ENCODE measurements around the gene KRT35. TPM values are rescaled to one million over a fixed set of nuclear protein-coding genes. Genes with fewer than 3 reads are reported as not detected.

KRT35 gene
- total RNA-seq, 1 experiment from 2014 or later: not detected

DNA sequence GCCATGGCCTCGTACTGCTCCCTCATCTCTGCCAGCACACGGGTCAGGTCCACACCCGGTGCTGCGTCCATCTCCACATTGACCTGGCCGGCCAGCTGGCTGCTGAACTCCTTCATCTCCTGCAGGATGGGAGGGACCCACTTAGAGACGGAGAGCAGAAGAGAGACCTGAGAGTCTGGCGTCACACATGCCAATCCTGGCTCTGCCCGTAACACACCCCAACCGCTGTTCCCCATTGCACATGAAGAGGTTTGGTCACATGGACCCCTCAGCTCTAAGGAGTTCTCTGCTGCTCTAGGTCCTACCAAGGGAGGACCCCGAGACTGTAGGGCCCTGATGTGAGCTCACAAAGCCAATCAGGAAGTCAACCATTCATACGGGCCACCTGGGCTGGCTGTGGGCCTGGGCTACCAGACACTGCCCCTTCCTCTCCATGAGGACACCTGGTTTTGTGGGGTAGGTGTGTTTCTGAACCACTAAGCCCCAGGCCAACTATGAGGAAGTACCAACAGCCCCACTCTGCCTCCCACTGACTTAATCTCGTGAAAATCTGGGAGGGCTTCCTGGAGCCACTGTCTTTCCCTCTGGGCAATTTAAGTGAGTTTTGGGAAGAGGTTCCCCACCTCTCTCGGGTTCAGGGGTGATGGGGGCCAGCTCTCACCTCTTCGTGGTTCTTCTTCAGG, 35.3 kb upstream of the KRT35 start:
- H3K4me2 ChIP-seq (ENCODE audit: low read length): no peak overlapping the region

More for the DNA sequence above, 35.3 kb upstream of the KRT35 start:
- BruUV-seq (replicated peaks): no TSS peak
- no peak overlapping the region for H3K27ac ChIP-seq (ENCODE audit: low read depth, low read length)
- 0 out of 4 replicates have a peak, but pooled peaks cover 0 to 5% of the 10 kb centered on the region in 2 experiments for H3K36me3 ChIP-seq (ENCODE audit: control insufficient read depth in 1 of 2, insufficient read depth in 2 of 2, low read length in 2 of 2)
- RAD21 ChIA-PET (ENCODE audit: low non-redundant PET in 1 of 2, low total read pairs in 2 of 2, uncharacterized antibody in 2 of 2, unreplicated experiment in 2 of 2): no interaction called here
- no peak for ATAC-seq
- H3K27me3 ChIP-seq (ENCODE audit: insufficient read depth, low read length): no peaks in the 10 kb centered on the region
- no peaks in the 10 kb centered on the region for H4K20me1 ChIP-seq (ENCODE audit: insufficient read depth)
- H3K4me3 ChIP-seq (replicated peaks in 1 of 2; ENCODE audit: low read depth in 1 of 2, low read length in 2 of 2): no peak overlapping the region
- no peak for TF ChIP-seq ZNF274 (IDR thresholded peaks at IDR 0.05; ENCODE audit: low read depth, low read length)
- no peak for TF ChIP-seq SRF (IDR thresholded peaks at IDR 0.05; ENCODE audit: low read depth)
- TF ChIP-seq, protein P1, sequence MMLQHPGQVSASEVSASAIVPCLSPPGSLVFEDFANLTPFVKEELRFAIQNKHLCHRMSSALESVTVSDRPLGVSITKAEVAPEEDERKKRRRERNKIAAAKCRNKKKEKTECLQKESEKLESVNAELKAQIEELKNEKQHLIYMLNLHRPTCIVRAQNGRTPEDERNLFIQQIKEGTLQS (IDR thresholded peaks at IDR 0.05): no peak
- TF ChIP-seq EZH2phosphoT487 (IDR thresholded peaks at IDR 0.05; ENCODE audit: borderline replicate concordance): no peak
- no peak for TF ChIP-seq RAD21 (IDR thresholded peaks at IDR 0.05; ENCODE audit: low read depth)
- TF ChIP-seq ZFX (IDR thresholded peaks at IDR 0.05): no peak
- TF ChIP-seq, protein P2, sequence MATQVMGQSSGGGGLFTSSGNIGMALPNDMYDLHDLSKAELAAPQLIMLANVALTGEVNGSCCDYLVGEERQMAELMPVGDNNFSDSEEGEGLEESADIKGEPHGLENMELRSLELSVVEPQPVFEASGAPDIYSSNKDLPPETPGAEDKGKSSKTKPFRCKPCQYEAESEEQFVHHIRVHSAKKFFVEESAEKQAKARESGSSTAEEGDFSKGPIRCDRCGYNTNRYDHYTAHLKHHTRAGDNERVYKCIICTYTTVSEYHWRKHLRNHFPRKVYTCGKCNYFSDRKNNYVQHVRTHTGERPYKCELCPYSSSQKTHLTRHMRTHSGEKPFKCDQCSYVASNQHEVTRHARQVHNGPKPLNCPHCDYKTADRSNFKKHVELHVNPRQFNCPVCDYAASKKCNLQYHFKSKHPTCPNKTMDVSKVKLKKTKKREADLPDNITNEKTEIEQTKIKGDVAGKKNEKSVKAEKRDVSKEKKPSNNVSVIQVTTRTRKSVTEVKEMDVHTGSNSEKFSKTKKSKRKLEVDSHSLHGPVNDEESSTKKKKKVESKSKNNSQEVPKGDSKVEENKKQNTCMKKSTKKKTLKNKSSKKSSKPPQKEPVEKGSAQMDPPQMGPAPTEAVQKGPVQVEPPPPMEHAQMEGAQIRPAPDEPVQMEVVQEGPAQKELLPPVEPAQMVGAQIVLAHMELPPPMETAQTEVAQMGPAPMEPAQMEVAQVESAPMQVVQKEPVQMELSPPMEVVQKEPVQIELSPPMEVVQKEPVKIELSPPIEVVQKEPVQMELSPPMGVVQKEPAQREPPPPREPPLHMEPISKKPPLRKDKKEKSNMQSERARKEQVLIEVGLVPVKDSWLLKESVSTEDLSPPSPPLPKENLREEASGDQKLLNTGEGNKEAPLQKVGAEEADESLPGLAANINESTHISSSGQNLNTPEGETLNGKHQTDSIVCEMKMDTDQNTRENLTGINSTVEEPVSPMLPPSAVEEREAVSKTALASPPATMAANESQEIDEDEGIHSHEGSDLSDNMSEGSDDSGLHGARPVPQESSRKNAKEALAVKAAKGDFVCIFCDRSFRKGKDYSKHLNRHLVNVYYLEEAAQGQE (IDR thresholded peaks at IDR 0.05; ENCODE audit: low read depth): no peak
- no peak for TF ChIP-seq EGR1 (IDR thresholded peaks at IDR 0.05; ENCODE audit: low read depth)
- no peak for TF ChIP-seq CBX3 (IDR thresholded peaks at IDR 0.05; ENCODE audit: low read depth)
- TF ChIP-seq SP1 (IDR thresholded peaks at IDR 0.05; ENCODE audit: low read depth): no peak
- no peak for DNase-seq (ENCODE audit: low read depth, low spot score)
- H2AFZ ChIP-seq (ENCODE audit: low read depth, low read length, poor library complexity, severe bottlenecking): no peak overlapping the region
- no peaks in the 10 kb centered on the region for H3K9me2 ChIP-seq (ENCODE audit: insufficient read depth)
- H3K79me2 ChIP-seq (ENCODE audit: insufficient read depth, low read length): no peaks in the 10 kb centered on the region
- H3K4me1 ChIP-seq (ENCODE audit: control insufficient read depth in 1 of 2, insufficient read depth in 2 of 2, low read length in 2 of 2): peaks cover 29 to 61% of the 10 kb centered on the region in 2 experiments
- CTCF ChIA-PET: interaction anchor here (1.2 to 1.9 kb wide), 2 partner anchors 14 to 32 kb away, joined by 3 to 4 read pairs; no protein-coding TSS in a partner anchor
- no peak overlapping the region for H3K9ac ChIP-seq (ENCODE audit: low read length)
- POLR2A ChIA-PET: interaction anchor here (1.1 to 1.7 kb wide), 2 partner anchors 10 to 12 kb away, joined by 4 to 6 read pairs; partner anchors contain the start of genes KRT13 and KRT19
- intact Hi-C loops (cut with micrococcal nuclease): no loop called here
- H3K9me3 ChIP-seq (ENCODE audit: control insufficient read depth in 1 of 2, insufficient read depth in 1 of 2, low read depth in 1 of 2, low read length in 2 of 2): no peaks in the 10 kb centered on the region

Data from HCT116 (cell line).